Measurements from ENCODE around the gene MOK.

The MOK gene

GRCh38 chr14:102279282-102279681, 25.7 kb downstream of the MOK start:
- H3K27me3 Mint-ChIP-seq: no peaks in the 10 kb centered on the region
- no peaks in the 10 kb centered on the region for H3K36me3 Mint-ChIP-seq
- H3K4me1 Mint-ChIP-seq: no peaks in the 10 kb centered on the region
- H3K27ac Mint-ChIP-seq: no peak overlapping the region
- H3K9me3 Mint-ChIP-seq: no peaks in the 10 kb centered on the region
- no peak overlapping the region for H3K4me3 Mint-ChIP-seq

DNA sequence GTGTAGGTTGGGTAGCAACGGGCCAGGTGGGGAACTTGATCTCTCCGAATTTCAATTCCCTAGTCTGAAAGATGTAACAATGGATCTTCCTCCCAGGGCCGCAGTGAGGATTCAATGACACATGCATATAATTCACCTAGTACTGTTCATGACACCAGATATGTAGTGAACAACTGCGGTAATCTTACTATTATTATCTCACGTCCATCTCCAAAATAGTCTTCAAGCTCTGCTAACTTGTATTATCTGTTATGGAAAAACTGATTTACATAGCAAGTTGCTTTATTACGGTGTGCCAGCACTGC, 26.4 kb downstream of the MOK start:
- no peaks in the 10 kb centered on the region for H3K36me3 Mint-ChIP-seq
- no peak overlapping the region for H3K27ac Mint-ChIP-seq
- no peaks in the 10 kb centered on the region for H3K9me3 Mint-ChIP-seq
- H3K27me3 Mint-ChIP-seq: no peaks in the 10 kb centered on the region
- H3K4me1 Mint-ChIP-seq: no peaks in the 10 kb centered on the region
- no peak overlapping the region for H3K4me3 Mint-ChIP-seq

- Mint-ChIP-seq H3K27me3 (no peaks in the 10 kb centered on the region), H3K4me1 (no peaks in the 10 kb centered on the region), H3K27ac (no peak overlapping the region), H3K9me3 (no peaks in the 10 kb centered on the region), H3K36me3 (no peaks in the 10 kb centered on the region), H3K4me3 (no peak overlapping the region)
Measured at GRCh38 chr14:102277874-102278630, 26.9 kb downstream of the MOK start.

DNA sequence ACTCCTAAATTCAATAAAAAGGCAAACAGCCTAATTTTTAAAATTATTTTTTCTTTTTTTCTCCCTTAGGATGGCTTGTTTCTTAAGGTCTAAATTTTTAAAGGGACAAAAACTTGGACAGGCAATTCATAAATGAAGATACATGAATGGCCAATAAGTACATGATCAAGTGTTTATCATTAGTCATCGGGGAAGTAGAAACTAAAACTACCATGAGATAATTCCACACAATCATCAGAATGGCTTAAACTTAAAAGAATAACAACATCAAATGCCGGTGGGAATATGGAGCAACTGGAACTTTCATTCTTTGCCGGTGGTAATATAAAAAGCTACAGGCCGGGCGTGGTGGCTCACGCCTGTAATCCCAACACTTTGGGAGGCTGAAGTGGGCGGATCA, 29.1 kb downstream of the MOK start:
- no peaks in the 10 kb centered on the region for H3K36me3 Mint-ChIP-seq
- no peak overlapping the region for H3K4me3 Mint-ChIP-seq
- H3K27ac Mint-ChIP-seq: no peak overlapping the region
- no peaks in the 10 kb centered on the region for H3K27me3 Mint-ChIP-seq
- no peaks in the 10 kb centered on the region for H3K9me3 Mint-ChIP-seq
- H3K4me1 Mint-ChIP-seq: no peaks in the 10 kb centered on the region

DNA sequence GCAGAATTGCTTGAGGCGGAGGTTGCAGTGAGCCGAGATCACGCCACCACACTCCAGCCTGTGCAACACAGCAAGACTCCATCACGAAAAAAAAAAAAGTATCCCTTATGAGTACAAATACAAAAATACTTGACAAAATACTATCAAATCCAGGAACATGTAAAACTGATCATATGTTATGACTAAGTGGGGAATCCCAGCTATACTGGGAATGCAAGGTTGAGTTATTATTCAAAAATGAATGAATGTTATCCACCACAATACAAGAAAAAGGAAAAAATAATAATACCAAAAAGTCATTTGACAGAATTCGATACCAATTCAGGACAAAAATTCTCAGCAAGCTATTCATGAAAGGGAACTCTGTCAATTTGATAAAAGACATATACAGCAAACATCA, 32.6 kb downstream of the MOK start:
- H3K27me3 Mint-ChIP-seq: no peaks in the 10 kb centered on the region
- no peak overlapping the region for H3K4me3 Mint-ChIP-seq
- no peak overlapping the region for H3K27ac Mint-ChIP-seq
- no peaks in the 10 kb centered on the region for H3K36me3 Mint-ChIP-seq
- H3K9me3 Mint-ChIP-seq: no peaks in the 10 kb centered on the region
- H3K4me1 Mint-ChIP-seq: no peaks in the 10 kb centered on the region

GRCh38 chr14:102264775-102265174, 40.2 kb downstream of the MOK start:
- Mint-ChIP-seq H3K36me3 (no peaks in the 10 kb centered on the region), H3K27me3 (no peaks in the 10 kb centered on the region), H3K9me3 (no peaks in the 10 kb centered on the region), H3K4me1 (no peaks in the 10 kb centered on the region), H3K4me3 (no peak overlapping the region), H3K27ac (no peak overlapping the region)

GRCh38 chr14:102264355-102264754, 40.6 kb downstream of the MOK start:
- no peak overlapping the region for H3K27ac Mint-ChIP-seq
- H3K36me3 Mint-ChIP-seq: no peaks in the 10 kb centered on the region
- no peaks in the 10 kb centered on the region for H3K9me3 Mint-ChIP-seq
- H3K4me3 Mint-ChIP-seq: no peak overlapping the region
- H3K27me3 Mint-ChIP-seq: no peaks in the 10 kb centered on the region
- no peaks in the 10 kb centered on the region for H3K4me1 Mint-ChIP-seq

DNA sequence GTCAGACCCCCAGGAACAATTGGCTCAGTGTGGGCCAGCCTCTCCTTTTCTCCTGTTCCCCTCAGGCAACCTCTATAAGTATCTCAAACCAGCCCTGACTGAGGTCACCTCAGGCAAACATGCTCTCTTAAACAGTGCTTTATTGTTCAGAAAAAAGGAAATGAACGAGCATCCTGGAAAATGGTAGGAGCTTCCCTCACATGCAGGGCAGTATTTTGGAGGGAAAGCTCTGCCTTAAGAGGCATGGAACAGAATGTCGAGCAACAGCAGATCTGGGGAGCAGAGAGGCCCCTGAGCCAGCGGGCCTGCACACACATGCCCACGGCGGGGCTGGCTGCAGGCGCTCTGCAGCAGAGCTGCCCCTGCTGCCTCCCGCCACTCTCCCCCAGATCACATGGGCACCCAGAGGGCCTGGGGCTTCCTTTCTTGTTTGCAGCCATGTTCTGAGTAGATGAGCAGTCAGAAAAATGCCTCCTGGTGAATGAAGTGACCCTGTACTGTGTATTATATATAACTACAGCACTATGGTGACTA, 42.0 kb downstream of the MOK start:
- Mint-ChIP-seq H3K27me3 (no peaks in the 10 kb centered on the region), H3K9me3 (no peaks in the 10 kb centered on the region), H3K36me3 (no peaks in the 10 kb centered on the region), H3K4me1 (no peaks in the 10 kb centered on the region), H3K4me3 (no peak overlapping the region), H3K27ac (no peak overlapping the region)

- H3K4me1 Mint-ChIP-seq: no peaks in the 10 kb centered on the region
- no peaks in the 10 kb centered on the region for H3K9me3 Mint-ChIP-seq
- H3K36me3 Mint-ChIP-seq: no peaks in the 10 kb centered on the region
- H3K27ac Mint-ChIP-seq: no peak overlapping the region
- no peaks in the 10 kb centered on the region for H3K27me3 Mint-ChIP-seq
- H3K4me3 Mint-ChIP-seq: no peak overlapping the region
Measured at GRCh38 chr14:102258136-102258535, 46.8 kb downstream of the MOK start.

GRCh38 chr14:102256716-102257115, 48.2 kb downstream of the MOK start:
- H3K9me3 Mint-ChIP-seq: no peaks in the 10 kb centered on the region
- no peak overlapping the region for H3K4me3 Mint-ChIP-seq
- H3K27me3 Mint-ChIP-seq: no peaks in the 10 kb centered on the region
- no peaks in the 10 kb centered on the region for H3K4me1 Mint-ChIP-seq
- no peak overlapping the region for H3K27ac Mint-ChIP-seq
- H3K36me3 Mint-ChIP-seq: no peaks in the 10 kb centered on the region

DNA sequence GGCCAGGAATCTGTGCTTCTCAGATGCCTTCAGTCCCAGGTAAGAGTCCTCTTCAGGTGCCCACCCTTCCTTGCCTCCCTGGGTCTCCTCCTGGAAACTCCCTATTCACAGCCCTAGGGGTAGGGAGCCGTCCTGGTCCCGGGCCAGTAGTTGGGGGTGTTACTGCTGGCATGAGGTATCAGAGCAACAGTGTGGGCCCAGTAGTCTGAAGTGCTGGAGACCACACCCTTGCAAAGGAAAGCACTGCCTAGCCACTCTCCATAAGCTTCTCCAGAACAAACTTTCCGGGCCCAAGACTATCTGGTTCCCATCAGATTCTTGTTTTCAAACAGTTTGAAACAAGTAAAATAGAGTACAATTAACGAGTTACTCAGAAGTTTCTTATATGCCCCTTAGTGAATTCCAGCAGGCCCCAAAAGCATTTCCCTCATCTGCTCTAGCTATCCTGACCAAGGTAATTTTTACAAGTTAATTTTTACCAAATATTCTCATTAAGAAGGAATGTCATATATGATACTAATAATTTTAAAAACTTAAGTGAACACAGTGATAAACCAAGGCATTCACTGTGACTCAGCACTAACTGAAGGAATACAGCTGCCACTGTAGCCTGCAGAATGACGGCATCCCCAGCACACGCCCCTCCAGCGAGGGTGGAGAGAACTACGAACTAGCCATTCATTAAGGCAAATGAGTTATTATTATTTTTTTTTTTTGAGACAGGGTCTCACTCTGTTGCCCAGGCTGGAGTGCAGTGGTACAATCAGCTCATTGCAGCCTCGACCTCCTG, 49.4 kb downstream of the MOK start:
- H3K27me3 Mint-ChIP-seq: no peaks in the 10 kb centered on the region
- no peaks in the 10 kb centered on the region for H3K36me3 Mint-ChIP-seq
- H3K9me3 Mint-ChIP-seq: no peaks in the 10 kb centered on the region
- no peaks in the 10 kb centered on the region for H3K4me1 Mint-ChIP-seq
- H3K4me3 Mint-ChIP-seq: no peak overlapping the region
- no peak overlapping the region for H3K27ac Mint-ChIP-seq

DNA sequence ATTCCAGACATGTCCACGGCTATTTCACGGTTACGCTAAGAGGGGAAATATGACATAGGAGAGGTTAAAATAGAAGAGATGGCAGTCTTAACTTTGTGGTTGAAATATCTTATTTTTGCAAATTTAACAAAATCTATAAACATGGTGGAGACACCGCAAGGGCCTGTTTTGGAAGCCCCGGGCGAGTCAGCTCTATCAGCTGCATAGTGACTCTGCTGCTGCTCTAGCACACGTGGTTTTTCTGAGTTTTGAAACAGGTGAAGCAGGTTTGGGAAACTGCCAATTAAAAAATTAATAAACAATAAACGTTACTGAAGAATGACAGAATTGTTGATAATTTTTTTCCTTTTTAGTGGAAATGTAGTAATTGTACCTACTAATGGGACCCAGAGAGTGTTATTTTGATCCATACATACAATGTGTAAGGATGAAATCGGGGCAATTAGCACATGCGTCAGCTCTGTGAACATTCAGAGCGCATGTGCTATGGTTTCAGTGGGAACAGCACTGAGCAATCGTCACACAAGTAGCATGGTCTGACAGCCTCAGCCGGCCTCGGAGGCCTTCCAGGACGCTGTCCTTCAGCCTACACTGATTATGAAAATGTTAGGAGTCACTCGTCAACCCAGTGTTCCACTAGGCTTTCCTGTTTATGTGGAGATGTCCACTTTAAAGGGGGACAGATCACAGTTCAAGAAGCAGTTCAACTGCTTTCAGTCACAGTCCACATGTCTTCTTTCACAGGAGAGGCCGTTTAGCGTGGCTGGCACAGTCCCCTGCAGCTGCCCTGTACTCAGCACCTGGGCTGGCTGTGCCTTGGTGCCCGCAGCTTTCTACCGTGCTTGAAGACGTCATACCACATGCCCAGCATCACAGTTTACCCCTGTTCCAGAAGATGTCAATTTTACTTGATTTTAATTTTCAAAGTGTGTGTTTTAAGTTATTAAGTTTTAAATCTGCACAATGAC, 51.8 kb downstream of the MOK start:
- H3K27ac Mint-ChIP-seq: no peak overlapping the region
- no peak overlapping the region for H3K4me3 Mint-ChIP-seq
- H3K36me3 Mint-ChIP-seq: no peaks in the 10 kb centered on the region
- H3K9me3 Mint-ChIP-seq: no peaks in the 10 kb centered on the region
- H3K27me3 Mint-ChIP-seq: no peaks in the 10 kb centered on the region
- H3K4me1 Mint-ChIP-seq: no peaks in the 10 kb centered on the region

DNA sequence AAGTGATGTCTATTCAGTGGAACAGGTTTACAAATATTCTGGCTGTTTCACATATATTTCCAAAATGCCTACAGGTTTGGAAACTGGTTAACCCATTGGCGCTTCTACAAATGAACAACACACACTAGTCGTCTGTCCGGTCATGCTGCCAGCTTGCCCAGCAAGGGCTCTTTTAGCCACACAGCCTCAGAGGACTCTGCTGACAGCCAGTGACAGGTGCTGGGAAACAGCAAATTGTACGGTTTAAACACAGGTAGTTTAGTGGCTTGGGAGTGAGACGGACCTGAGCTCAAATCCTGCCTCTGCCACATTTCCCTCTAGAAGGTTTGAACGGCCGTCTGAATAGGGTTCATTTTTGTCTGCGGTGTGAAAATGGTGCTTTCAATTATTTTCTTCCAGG, 53.8 kb downstream of the MOK start:
- H3K27me3 Mint-ChIP-seq: no peaks in the 10 kb centered on the region
- H3K27ac Mint-ChIP-seq: no peak overlapping the region
- no peaks in the 10 kb centered on the region for H3K36me3 Mint-ChIP-seq
- no peaks in the 10 kb centered on the region for H3K9me3 Mint-ChIP-seq
- H3K4me3 Mint-ChIP-seq: no peak overlapping the region
- H3K4me1 Mint-ChIP-seq: no peaks in the 10 kb centered on the region

GRCh38 chr14:102250636-102251035, 54.3 kb downstream of the MOK start:
- no peak overlapping the region for H3K27ac Mint-ChIP-seq
- H3K36me3 Mint-ChIP-seq: no peaks in the 10 kb centered on the region
- no peaks in the 10 kb centered on the region for H3K27me3 Mint-ChIP-seq
- no peaks in the 10 kb centered on the region for H3K4me1 Mint-ChIP-seq
- no peak overlapping the region for H3K4me3 Mint-ChIP-seq
- H3K9me3 Mint-ChIP-seq: no peaks in the 10 kb centered on the region

GRCh38 chr14:102249981-102250380, 55.0 kb downstream of the MOK start:
- Mint-ChIP-seq H3K36me3 (no peaks in the 10 kb centered on the region), H3K4me3 (no peak overlapping the region), H3K9me3 (no peaks in the 10 kb centered on the region), H3K27me3 (no peaks in the 10 kb centered on the region), H3K4me1 (no peaks in the 10 kb centered on the region), H3K27ac (no peak overlapping the region)

Measured in activated naive CD4-positive, alpha-beta T cell treated with anti-CD3 and anti-CD28 coated beads, Interleukin-2, amount 50 U/mL, for 24 hours (primary cell).